ENCODE measurements around the gene ANG. TPM values are rescaled to one million over a fixed set of nuclear protein-coding genes. Genes with fewer than 3 reads are reported as not detected.

ANG gene
- polyA plus RNA-seq, 3 donors: 9.8 to 55.7 (median 31.4) TPM

DNA sequence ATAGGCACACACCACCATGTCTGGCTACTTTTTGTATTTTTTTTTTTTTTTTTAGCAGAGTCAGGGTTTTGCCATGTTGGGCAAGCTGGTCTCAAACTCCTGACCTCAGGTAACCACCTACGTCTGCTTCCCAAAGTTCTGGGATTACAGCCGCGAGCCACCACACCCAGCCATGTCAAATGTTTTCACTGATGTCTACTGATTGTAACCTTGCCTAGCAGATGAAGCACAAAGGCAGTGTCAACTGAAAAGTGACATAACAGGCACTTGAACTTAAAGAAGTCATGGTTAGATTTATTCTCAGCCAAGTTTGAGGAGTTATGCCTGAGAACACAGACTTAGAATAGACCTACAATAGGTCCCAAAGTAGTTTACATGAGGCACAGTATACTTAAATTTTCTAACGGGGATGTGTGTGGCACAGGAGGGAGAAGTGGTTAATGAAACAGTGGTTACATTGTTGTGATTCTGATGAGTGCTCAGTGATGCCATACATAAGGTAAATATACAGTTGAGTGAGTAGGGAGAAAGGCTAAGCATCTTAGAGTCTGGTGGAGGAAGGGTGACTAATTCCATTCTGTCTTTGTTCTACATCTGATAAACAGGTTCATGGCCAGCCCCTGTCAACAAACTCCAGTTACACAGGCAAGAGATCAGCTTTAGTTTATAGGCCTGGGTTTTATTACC, 16.8 kb upstream of the ANG start:
- Mint-ChIP-seq H3K9me3 (peaks cover 0 to 2% (median 0%) of the 10 kb centered on the region in 7 donors), H3K27ac (no peak overlapping the region), H3K4me1 (peaks cover 17% of the 10 kb centered on the region), H3K4me3 (no peak overlapping the region), H3K27me3 (ENCODE audit: low read depth in 3 of 3) (peaks cover 0 to 3% (median 2%) of the 10 kb centered on the region in 3 donors), H3K36me3 (peaks cover 0 to 2% of the 10 kb centered on the region in 2 donors)
- Histone ChIP-seq H3K9me3 (replicated peaks in 1 of 2; ENCODE audit: control insufficient read depth in 1 of 2, insufficient read depth in 1 of 2, low read length in 2 of 2) (no peaks in the 10 kb centered on the region), H2AFZ (ENCODE audit: insufficient read depth, low read depth, low read length, poor library complexity, severe bottlenecking) (no peak overlapping the region), H3K4me1 (ENCODE audit: control insufficient read depth in 1 of 2, insufficient read depth in 2 of 2, low read length in 2 of 2) (peaks cover 16 to 17% of the 10 kb centered on the region in 2 donors), H3K36me3 (replicated peaks in 1 of 2; ENCODE audit: control insufficient read depth in 1 of 2, insufficient read depth in 2 of 2, low read length in 2 of 2) (no peaks in the 10 kb centered on the region), H3K4me3 (replicated peaks in 1 of 3; ENCODE audit: low read depth in 2 of 3, low read length in 3 of 3) (no peak overlapping the region), H4K20me1 (ENCODE audit: insufficient read depth, low read length) (no peaks in the 10 kb centered on the region), H3K4me2 (replicated peaks; ENCODE audit: extremely low read depth, low read length, poor library complexity, severe bottlenecking) (no peak overlapping the region), H3K79me2 (ENCODE audit: insufficient read depth, low read length) (no peaks in the 10 kb centered on the region), H3K9ac (ENCODE audit: insufficient read depth, low read length, poor library complexity, severe bottlenecking) (no peak overlapping the region), H3K27ac (ENCODE audit: low read depth in 1 of 2, low read length in 2 of 2) (no peak overlapping the region), H3K27me3 (ENCODE audit: control insufficient read depth in 2 of 2, insufficient read depth in 2 of 2, low read length in 2 of 2) (no peaks in the 10 kb centered on the region)
- WGBS (ENCODE audit: insufficient coverage): no CpG with 5 or more reads among the region's 4 CpGs
- TF ChIP-seq CTCF (IDR thresholded peaks at IDR 0.05): no peak
- DNase-seq: no peak
- intact Hi-C loops (cut with micrococcal nuclease): no loop called here

DNA sequence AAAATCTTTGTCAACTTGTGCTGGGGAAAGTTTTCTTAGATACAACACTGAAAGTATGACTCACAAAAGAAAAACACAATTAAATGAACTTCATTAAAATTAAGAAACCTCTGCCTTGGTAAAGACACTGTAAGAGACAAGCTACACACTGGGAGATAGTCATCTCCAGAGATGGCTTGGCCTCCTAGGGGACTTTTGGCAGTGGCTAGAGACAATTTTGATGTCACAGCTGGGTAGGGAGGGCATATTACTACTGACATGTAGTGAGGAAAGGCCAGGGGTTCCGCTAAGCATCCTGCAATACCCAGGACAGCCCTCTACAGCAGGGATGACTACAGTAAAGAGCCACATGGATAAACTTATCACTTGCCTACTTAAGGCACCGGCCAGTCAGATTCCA, 12.9 kb upstream of the ANG start:
- H3K4me3 ChIP-seq (replicated peaks in 1 of 3; ENCODE audit: low read depth in 2 of 3, low read length in 3 of 3): no peak overlapping the region
- no peak overlapping the region for H3K4me3 Mint-ChIP-seq
- peaks cover 13% of the 10 kb centered on the region in 2 donors for H3K4me1 ChIP-seq (ENCODE audit: control insufficient read depth in 1 of 2, insufficient read depth in 2 of 2, low read length in 2 of 2)
- H2AFZ ChIP-seq (ENCODE audit: insufficient read depth, low read depth, low read length, poor library complexity, severe bottlenecking): no peak overlapping the region
- no peaks in the 10 kb centered on the region for H3K9me3 ChIP-seq (replicated peaks in 1 of 2; ENCODE audit: control insufficient read depth in 1 of 2, insufficient read depth in 1 of 2, low read length in 2 of 2)
- intact Hi-C loops (cut with micrococcal nuclease): no loop called here
- no peak for TF ChIP-seq CTCF (IDR thresholded peaks at IDR 0.05)
- H3K36me3 ChIP-seq (replicated peaks in 1 of 2; ENCODE audit: control insufficient read depth in 1 of 2, insufficient read depth in 2 of 2, low read length in 2 of 2): no peaks in the 10 kb centered on the region
- WGBS (ENCODE audit: insufficient coverage): 75% methylated on average over 1 of the region's 2 CpGs
- peaks cover 0 to 2% (median 0%) of the 10 kb centered on the region in 7 donors for H3K9me3 Mint-ChIP-seq
- H3K27me3 Mint-ChIP-seq (ENCODE audit: low read depth in 3 of 3): peaks cover 2 to 4% (median 3%) of the 10 kb centered on the region in 3 donors
- H3K4me2 ChIP-seq (replicated peaks; ENCODE audit: extremely low read depth, low read length, poor library complexity, severe bottlenecking): no peak overlapping the region
- H3K27ac Mint-ChIP-seq: peak overlapping the region in 1 of 7 donors; percentile 45
- H3K27ac ChIP-seq (ENCODE audit: low read depth in 1 of 2, low read length in 2 of 2): no peak overlapping the region
- peaks cover 14% of the 10 kb centered on the region for H3K4me1 Mint-ChIP-seq
- no peak overlapping the region for H3K9ac ChIP-seq (ENCODE audit: insufficient read depth, low read length, poor library complexity, severe bottlenecking)
- no peaks in the 10 kb centered on the region for H3K79me2 ChIP-seq (ENCODE audit: insufficient read depth, low read length)
- H3K36me3 Mint-ChIP-seq: no peaks in the 10 kb centered on the region
- no peak for DNase-seq
- no peaks in the 10 kb centered on the region for H4K20me1 ChIP-seq (ENCODE audit: insufficient read depth, low read length)
- no peaks in the 10 kb centered on the region for H3K27me3 ChIP-seq (ENCODE audit: control insufficient read depth in 2 of 2, insufficient read depth in 2 of 2, low read length in 2 of 2)

Data from CD14-positive monocyte (primary cell).